ENCODE measurements around the gene FKBP8. TPM values are rescaled to one million over a fixed set of nuclear protein-coding genes. Genes with fewer than 3 reads are reported as not detected.

Gene FKBP8
- total RNA-seq, 5 donors from 2014 or later (not counting 1 experiment from before 2014, with no cell fraction given), result 158 to 282 (median 244) TPM

DNA sequence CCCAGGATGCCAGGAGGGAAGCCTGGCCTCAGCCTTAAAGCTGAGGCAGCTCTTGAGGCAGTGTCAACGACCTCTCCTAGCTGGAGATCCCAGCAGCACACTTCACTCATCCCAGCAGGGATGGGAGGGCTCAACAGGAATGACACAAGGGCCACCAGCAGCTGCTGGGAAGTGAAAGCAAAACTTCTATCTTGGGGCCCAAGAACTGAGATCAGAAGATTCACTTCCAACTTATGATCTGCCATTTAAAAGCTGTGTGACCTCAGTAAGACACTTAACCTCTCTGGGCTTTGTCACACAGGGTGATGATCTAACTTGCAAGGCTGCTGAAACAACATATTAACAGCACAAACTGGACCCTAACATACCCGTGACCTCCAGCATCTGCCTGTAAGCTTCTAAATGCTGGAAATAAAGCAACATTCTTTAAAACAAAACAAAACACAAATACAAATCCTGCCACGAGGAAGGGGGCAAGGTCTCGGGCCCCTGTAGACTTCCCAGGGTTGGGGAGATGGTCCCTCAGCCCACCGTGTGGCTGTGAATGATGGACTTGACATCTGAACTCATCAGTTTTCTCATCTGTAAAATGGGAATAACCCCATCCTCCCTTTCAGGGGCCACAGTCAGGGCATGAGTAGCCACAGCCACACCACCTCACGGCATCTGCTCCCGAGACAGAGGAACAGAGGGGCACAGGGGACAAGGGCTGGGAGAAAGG, 44.2 kb downstream of the FKBP8 start:
- peak overlapping the region; percentile 57 for H3K27ac ChIP-seq (ENCODE audit: low read length)
- ChIA-PET CTCF (interaction anchor here (0.7 to 1.0 kb wide), 3 partner anchors 20 to 45 kb away, joined by 3 to 7 read pairs (median 4); no protein-coding TSS in a partner anchor), POLR2A (no interaction called here)
- peaks cover 15 to 99% of the 10 kb centered on the region in 2 experiments for H3K4me1 ChIP-seq (ENCODE audit: control insufficient read depth in 1 of 2, extremely low read depth in 1 of 2, insufficient read depth in 2 of 2, low read length in 2 of 2)
- H3K9me3 ChIP-seq, result no peaks in the 10 kb centered on the region
- no peaks in the 10 kb centered on the region for H3K36me3 Mint-ChIP-seq
- peak overlapping the region in 1 of 3 donors; percentile 24 for H3K4me3 Mint-ChIP-seq
- peak overlapping the region; percentile 71 to 73 for H3K27ac Mint-ChIP-seq
- 80% methylated on average over 3 of the region's 7 CpGs for WGBS (ENCODE audit: insufficient coverage)
- no peaks in the 10 kb centered on the region for H3K9me3 Mint-ChIP-seq
- H3K4me3 ChIP-seq (ENCODE audit: control insufficient read depth in 1 of 2, extremely low read depth in 1 of 2, low read length in 1 of 2), result no peak overlapping the region
- DNase-seq (peak in 1 of 35 experiments; percentile 25), ATAC-seq (replicated peaks in 1 of 4) (no peak)
- no peaks in the 10 kb centered on the region for H3K27me3 Mint-ChIP-seq
- H3K4me1 Mint-ChIP-seq, result peaks cover 82 to 96% (median 95%) of the 10 kb centered on the region in 3 donors
- no peaks in the 10 kb centered on the region for H3K36me3 ChIP-seq (ENCODE audit: control insufficient read depth in 2 of 2, extremely low read depth in 1 of 2, insufficient read depth in 1 of 2, low read length in 1 of 2)
- H3K27me3 ChIP-seq (replicated peaks in 1 of 2; ENCODE audit: control insufficient read depth in 2 of 2, extremely low read depth in 1 of 2, insufficient read depth in 2 of 2, low read length in 1 of 2), result no peaks in the 10 kb centered on the region

DNA sequence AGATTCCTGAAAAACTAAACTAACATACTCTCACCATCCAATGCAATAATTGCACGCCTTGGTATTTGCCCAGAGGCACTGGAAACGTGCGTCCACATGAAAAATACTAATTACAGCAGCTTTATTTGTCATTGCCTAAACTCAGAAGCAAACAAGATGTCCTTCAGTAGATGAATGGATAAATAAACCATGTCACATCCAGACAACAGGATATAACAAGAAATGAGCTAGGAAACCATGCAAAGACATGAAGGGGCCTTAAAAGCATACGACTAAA, 46.5 kb downstream of the FKBP8 start:
- ATAC-seq (replicated peaks in 1 of 4) (no peak), DNase-seq (no peak)
- POLR2A ChIA-PET, result interaction anchor here in 1 of 2 donors (0.6 kb wide), 1 partner anchor 15 kb away, joined by 4 read pairs; no protein-coding TSS in a partner anchor
- Histone ChIP-seq H3K27ac (ENCODE audit: low read length) (peak overlapping the region; percentile 98), H3K27me3 (replicated peaks in 1 of 2; ENCODE audit: control insufficient read depth in 2 of 2, extremely low read depth in 1 of 2, insufficient read depth in 2 of 2, low read length in 1 of 2) (no peaks in the 10 kb centered on the region), H3K4me1 (ENCODE audit: control insufficient read depth in 1 of 2, extremely low read depth in 1 of 2, insufficient read depth in 2 of 2, low read length in 2 of 2) (peaks cover 16 to 99% of the 10 kb centered on the region in 2 experiments), H3K9me3 (no peaks in the 10 kb centered on the region), H3K36me3 (ENCODE audit: control insufficient read depth in 2 of 2, extremely low read depth in 1 of 2, insufficient read depth in 1 of 2, low read length in 1 of 2) (no peaks in the 10 kb centered on the region), H3K4me3 (ENCODE audit: control insufficient read depth in 1 of 2, extremely low read depth in 1 of 2, low read length in 1 of 2) (no peak overlapping the region)
- H3K36me3 Mint-ChIP-seq, result no peaks in the 10 kb centered on the region
- H3K9me3 Mint-ChIP-seq, result no peaks in the 10 kb centered on the region
- H3K4me3 Mint-ChIP-seq, result peak overlapping the region in 1 of 3 donors; percentile 76
- peak overlapping the region; percentile 71 to 81 for H3K27ac Mint-ChIP-seq
- H3K4me1 Mint-ChIP-seq, result peaks cover 66 to 92% (median 89%) of the 10 kb centered on the region in 3 donors
- no CpG with 5 or more reads among the region's 4 CpGs for WGBS (ENCODE audit: insufficient coverage)
- CTCF ChIA-PET, result interaction anchor here (0.5 to 1.9 kb wide), 8 partner anchors 8 to 523 kb away, joined by 3 to 23 read pairs (median 5); partner anchors contain the start of gene ELL (in 1 of the 2)
- no peaks in the 10 kb centered on the region for H3K27me3 Mint-ChIP-seq

DNA sequence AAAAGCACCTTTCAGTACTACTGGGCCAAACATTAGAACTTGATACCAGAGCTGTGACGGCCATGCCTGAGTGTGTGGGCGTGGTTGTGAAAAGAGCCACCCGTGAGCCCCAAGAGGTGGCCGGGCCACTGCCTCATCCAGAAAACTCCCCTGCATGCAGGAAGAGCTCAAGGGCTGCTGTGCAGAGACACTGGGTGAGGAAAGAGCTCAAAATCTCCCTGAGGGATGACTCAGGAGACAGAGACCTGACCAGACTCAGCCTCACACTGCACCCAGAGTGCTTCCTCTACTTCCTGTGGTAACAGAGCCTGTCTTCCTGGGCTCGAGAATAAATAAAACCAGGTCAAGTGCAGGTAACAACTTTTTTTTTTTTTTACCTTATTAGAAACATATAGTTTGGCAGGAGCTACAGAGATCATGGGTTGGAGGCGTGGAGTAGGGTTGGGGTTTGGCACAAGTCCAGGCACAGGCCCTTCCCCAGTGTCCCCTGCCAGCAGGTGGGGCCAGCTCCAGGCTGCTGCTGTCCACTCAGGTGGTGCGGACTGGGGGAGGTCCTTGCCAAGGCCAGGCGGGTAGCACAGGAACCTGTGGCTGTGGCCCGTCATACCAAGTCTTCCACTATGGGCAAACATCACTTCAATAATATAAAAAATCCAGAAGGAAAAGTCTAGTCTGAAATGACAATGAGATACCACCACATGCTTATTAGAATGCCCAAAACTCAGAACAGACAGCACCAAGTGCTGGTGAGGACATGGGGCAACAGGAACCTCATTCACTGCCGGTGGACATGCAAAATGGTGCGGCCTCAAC, 47.0 kb downstream of the FKBP8 start:
- H3K27ac Mint-ChIP-seq, result peak overlapping the region; percentile 71 to 81
- H3K36me3 ChIP-seq (ENCODE audit: control insufficient read depth in 2 of 2, extremely low read depth in 1 of 2, insufficient read depth in 1 of 2, low read length in 1 of 2), result no peaks in the 10 kb centered on the region
- ATAC-seq (replicated peaks in 1 of 4) (peak; percentile 90 to 95 (median 92)), DNase-seq (peak in 34 of 35 experiments; percentile 38 to 88 (median 60))
- no peaks in the 10 kb centered on the region for H3K9me3 Mint-ChIP-seq
- ChIA-PET POLR2A (interaction anchor here (0.5 to 1.0 kb wide), 7 partner anchors 15 to 496 kb away, joined by 3 to 10 read pairs (median 4); partner anchors contain the start of gene ELL (in 1 of the 2)), CTCF (interaction anchor here (0.6 to 1.9 kb wide), 13 partner anchors 8 to 340 kb away, joined by 3 to 23 read pairs (median 5); partner anchors contain the start of genes ELL (in 1 of the 2) and KXD1 (in 1 of the 2))
- peak overlapping the region; percentile 98 for H3K27ac ChIP-seq (ENCODE audit: low read length)
- no peaks in the 10 kb centered on the region for H3K27me3 Mint-ChIP-seq
- 62% methylated on average over 2 of the region's 11 CpGs for WGBS (ENCODE audit: insufficient coverage)
- peak overlapping the region; percentile 63 to 76 (median 65) for H3K4me3 Mint-ChIP-seq
- peaks cover 62 to 88% (median 85%) of the 10 kb centered on the region in 3 donors for H3K4me1 Mint-ChIP-seq
- H3K4me1 ChIP-seq (ENCODE audit: control insufficient read depth in 1 of 2, extremely low read depth in 1 of 2, insufficient read depth in 2 of 2, low read length in 2 of 2), result peaks cover 16 to 98% of the 10 kb centered on the region in 2 experiments
- H3K9me3 ChIP-seq, result no peaks in the 10 kb centered on the region
- H3K36me3 Mint-ChIP-seq, result no peaks in the 10 kb centered on the region
- peak overlapping the region; percentile 26 to 27 for H3K4me3 ChIP-seq (ENCODE audit: control insufficient read depth in 1 of 2, extremely low read depth in 1 of 2, low read length in 1 of 2)
- H3K27me3 ChIP-seq (replicated peaks in 1 of 2; ENCODE audit: control insufficient read depth in 2 of 2, extremely low read depth in 1 of 2, insufficient read depth in 2 of 2, low read length in 1 of 2), result no peaks in the 10 kb centered on the region

DNA sequence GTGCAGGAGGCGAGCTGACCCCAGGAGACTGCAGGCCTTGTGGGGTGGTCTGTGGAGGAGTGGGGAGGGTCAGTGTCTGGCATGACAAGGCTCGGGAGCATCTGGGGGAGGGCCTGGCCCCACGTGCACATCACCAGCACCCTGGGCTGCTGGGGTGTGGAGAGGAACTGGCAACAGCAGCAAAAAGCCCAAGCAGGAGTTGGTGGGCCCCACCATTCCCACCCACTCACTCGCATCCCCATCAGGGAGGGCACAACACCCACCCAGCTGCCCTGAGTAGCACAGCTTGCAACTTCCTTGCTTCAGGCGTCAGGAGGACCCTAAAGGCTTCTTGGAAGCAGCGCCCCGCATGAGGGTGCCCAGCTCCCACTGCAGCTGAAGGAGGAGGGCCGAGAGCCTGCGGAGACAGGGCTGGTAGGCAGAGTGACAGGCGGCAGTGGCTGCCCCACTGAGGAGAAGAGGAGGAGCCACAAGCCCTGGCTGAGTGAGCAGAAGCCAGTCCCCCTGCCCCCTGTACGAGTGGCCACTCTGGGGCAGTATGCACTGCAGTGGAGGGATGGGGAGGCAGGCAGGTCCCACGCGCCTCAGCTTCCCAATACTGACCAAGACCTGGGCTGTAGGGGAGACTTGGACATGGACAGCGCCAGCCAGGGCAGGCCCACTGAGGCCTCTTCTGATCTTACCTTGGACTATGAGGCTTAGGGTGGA, 48.0 kb downstream of the FKBP8 start:
- H3K36me3 ChIP-seq (ENCODE audit: control insufficient read depth in 2 of 2, extremely low read depth in 1 of 2, insufficient read depth in 1 of 2, low read length in 1 of 2), result no peaks in the 10 kb centered on the region
- WGBS (ENCODE audit: insufficient coverage), result 85% methylated on average over 10 of the region's 14 CpGs
- H3K9me3 Mint-ChIP-seq, result no peaks in the 10 kb centered on the region
- H3K4me3 Mint-ChIP-seq, result peak overlapping the region; percentile 34 to 76 (median 65)
- peak overlapping the region; percentile 98 for H3K27ac ChIP-seq (ENCODE audit: low read length)
- no peaks in the 10 kb centered on the region for H3K27me3 ChIP-seq (replicated peaks in 1 of 2; ENCODE audit: control insufficient read depth in 2 of 2, extremely low read depth in 1 of 2, insufficient read depth in 2 of 2, low read length in 1 of 2)
- DNase-seq, result no peak
- H3K9me3 ChIP-seq, result no peaks in the 10 kb centered on the region
- peak overlapping the region in 1 of 2 donors; percentile 26 for H3K4me3 ChIP-seq (ENCODE audit: control insufficient read depth in 1 of 2, extremely low read depth in 1 of 2, low read length in 1 of 2)
- H3K4me1 Mint-ChIP-seq, result peaks cover 51 to 83% (median 80%) of the 10 kb centered on the region in 3 donors
- ChIA-PET POLR2A (interaction anchor here (0.5 to 1.0 kb wide), 4 partner anchors 20 to 404 kb away, joined by 4 to 10 read pairs (median 7); no protein-coding TSS in a partner anchor), CTCF (interaction anchor here in 1 of 2 donors (0.7 to 1.9 kb wide), 8 partner anchors 9 to 94 kb away, joined by 3 to 23 read pairs (median 5); partner anchors contain the start of genes ELL and KXD1)
- H3K4me1 ChIP-seq (ENCODE audit: control insufficient read depth in 1 of 2, extremely low read depth in 1 of 2, insufficient read depth in 2 of 2, low read length in 2 of 2), result peaks cover 16 to 98% of the 10 kb centered on the region in 2 experiments
- no peak for ATAC-seq (replicated peaks in 1 of 4)
- no peaks in the 10 kb centered on the region for H3K27me3 Mint-ChIP-seq
- peak overlapping the region; percentile 81 to 89 for H3K27ac Mint-ChIP-seq
- H3K36me3 Mint-ChIP-seq, result no peaks in the 10 kb centered on the region

DNA sequence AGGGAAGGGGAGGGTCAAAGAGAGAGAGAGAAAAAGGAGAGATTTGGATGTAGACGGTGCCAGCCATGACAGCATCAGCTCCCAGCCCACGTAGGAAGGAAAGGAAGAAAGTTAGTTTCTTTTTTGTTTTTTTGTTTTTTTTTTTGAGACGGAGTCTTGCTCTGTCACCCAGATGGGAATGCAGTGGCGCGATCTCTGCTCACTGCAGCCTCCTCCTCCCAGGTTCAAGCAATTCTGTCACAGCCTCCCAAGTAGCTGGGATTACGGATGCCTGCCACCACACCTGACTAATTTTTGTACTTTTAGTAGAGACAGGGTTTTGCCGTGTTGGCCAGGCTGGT, 49.1 kb downstream of the FKBP8 start:
- no peaks in the 10 kb centered on the region for H3K27me3 ChIP-seq (replicated peaks in 1 of 2; ENCODE audit: control insufficient read depth in 2 of 2, extremely low read depth in 1 of 2, insufficient read depth in 2 of 2, low read length in 1 of 2)
- ATAC-seq (replicated peaks in 1 of 4) (peak in 1 of 4 experiments; percentile 12), DNase-seq (peak in 1 of 35 experiments; percentile 58)
- Mint-ChIP-seq H3K36me3 (no peaks in the 10 kb centered on the region), H3K4me3 (peak overlapping the region in 2 of 3 donors; percentile 63 to 76), H3K9me3 (no peaks in the 10 kb centered on the region), H3K4me1 (peaks cover 52 to 84% (median 79%) of the 10 kb centered on the region in 3 donors), H3K27me3 (no peaks in the 10 kb centered on the region), H3K27ac (peak overlapping the region; percentile 81 to 89)
- H3K4me1 ChIP-seq (ENCODE audit: control insufficient read depth in 1 of 2, extremely low read depth in 1 of 2, insufficient read depth in 2 of 2, low read length in 2 of 2), result peaks cover 16 to 98% of the 10 kb centered on the region in 2 experiments
- H3K9me3 ChIP-seq, result no peaks in the 10 kb centered on the region
- no peaks in the 10 kb centered on the region for H3K36me3 ChIP-seq (ENCODE audit: control insufficient read depth in 2 of 2, extremely low read depth in 1 of 2, insufficient read depth in 1 of 2, low read length in 1 of 2)
- no CpG with 5 or more reads among the region's 7 CpGs for WGBS (ENCODE audit: insufficient coverage)
- ChIA-PET CTCF (interaction anchor here in 1 of 2 donors (0.6 kb wide), 3 partner anchors 17 to 351 kb away, joined by 3 to 4 read pairs (median 4); no protein-coding TSS in a partner anchor), POLR2A (interaction anchor here in 1 of 2 donors (0.6 to 1.1 kb wide), 2 partner anchors 78 to 655 kb away, joined by 3 to 4 read pairs; no protein-coding TSS in a partner anchor)
- peak overlapping the region; percentile 98 for H3K27ac ChIP-seq (ENCODE audit: low read length)
- H3K4me3 ChIP-seq (ENCODE audit: control insufficient read depth in 1 of 2, extremely low read depth in 1 of 2, low read length in 1 of 2), result no peak overlapping the region

Measured in T-cell (primary cell).